Adrenal gland (tissue), 5 donors: Measurements from ENCODE around the gene BLMH.

Source experiments
- CTCF ChIP-seq, 6 experiments: fragments of 450-650 bp in 4 of 6; fragments of 200-600 bp in 2 of 6; sonication (generic) in 1 of 6; IDR thresholded peaks; 1 replicate in 5 of 6; 2 replicates in 1 of 6; pipeline versions ENCODE4 v1.5.1 to v1.8.0; 2016 to 2021; ENCODE audit warnings: antibody characterized with exemption in 6 of 6, mild to moderate bottlenecking in 2 of 6, moderate library complexity in 1 of 6
- POLR2A ChIP-seq, 2 donors: fragments of 450-650 bp; IDR thresholded peaks; one replicate each; pipeline ENCODE4 v1.6.1; 2017; ENCODE audit warnings: antibody characterized with exemption in 2 of 2, mild to moderate bottlenecking in 2 of 2, moderate library complexity in 1 of 2
- donor health status: DM: no; HTN: no; CAD: no.

DNA sequence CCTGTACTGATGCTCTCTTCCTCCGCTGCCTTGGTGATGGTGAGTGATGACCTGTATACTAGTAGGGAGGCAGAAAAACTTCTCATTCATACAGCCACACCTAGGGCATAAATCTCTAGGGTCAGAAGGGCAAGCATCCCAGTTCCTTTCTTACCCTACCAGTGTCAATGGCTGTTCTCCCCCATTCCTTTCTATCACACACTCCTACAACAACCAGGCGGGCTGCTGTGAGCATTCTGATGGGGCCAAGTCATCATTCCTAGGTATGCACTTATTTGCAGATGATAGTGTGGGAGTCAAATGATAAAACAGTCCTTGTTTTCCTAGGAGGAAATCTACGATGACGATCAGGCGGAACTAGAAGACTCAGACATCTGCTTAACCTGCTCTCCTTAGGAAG lies 42.3 kb downstream of the BLMH start:
- TF ChIP-seq CTCF (IDR thresholded peaks at IDR 0.05): no peak
- no peak for TF ChIP-seq POLR2A (IDR thresholded peaks at IDR 0.05)
